GM23338 (cell line): Measurements from ENCODE around the gene RFX8. TPM values are rescaled to one million over a fixed set of nuclear protein-coding genes. Genes with fewer than 3 reads are reported as not detected.

ENCODE experiments used
- ATAC-seq: fragments of 200-7000 bp; cut with Tn5 transposase; 3 replicates; pipeline ENCODE4 v1.9.1; 2020
- DNase-seq: peaks from one replicate; pipeline ENCODE4 v3.0.0-alpha.2; 2015; ENCODE audit warnings: low spot score
- H2AFZ ChIP-seq: fragments of 200-600 bp; sonication (generic); 2 replicates; pipeline ENCODE4 v1.8.0; 2016; ENCODE audit warnings: antibody characterized with exemption, mild to moderate bottlenecking, moderate library complexity
- H3F3A ChIP-seq: fragments of 200-600 bp; sonication (generic); replicated peaks from 2 replicates; pipeline ENCODE4 v1.8.0; 2017; ENCODE audit warnings: antibody characterized with exemption, mixed run types, low read depth
- H3K27ac ChIP-seq: fragments of 200-600 bp; sonication (generic); 2 replicates; pipeline ENCODE4 v1.6.1; 2016; ENCODE audit warnings: low read depth
- H3K27me3 ChIP-seq: fragments of 200-600 bp; sonication (generic); 2 replicates; pipeline ENCODE4 v1.8.0; 2016; ENCODE audit warnings: mild to moderate bottlenecking, mixed run types, moderate library complexity; ENCODE audit not compliant: insufficient read depth
- H3K36me3 ChIP-seq: fragments of 200-600 bp; sonication (generic); 2 replicates; pipeline ENCODE4 v1.8.0; 2016; ENCODE audit warnings: mild to moderate bottlenecking; ENCODE audit not compliant: insufficient read depth
- H3K4me1 ChIP-seq: fragments of 200-600 bp; sonication (generic); 2 replicates; pipeline ENCODE4 v1.8.0; 2016; ENCODE audit warnings: mild to moderate bottlenecking, moderate library complexity; ENCODE audit not compliant: insufficient read depth
- H3K4me2 ChIP-seq: fragments of 200-600 bp; sonication (generic); 2 replicates; pipeline ENCODE4 v1.7.1; 2017; ENCODE audit warnings: mixed run types
- H3K4me3 ChIP-seq: fragments of 200-600 bp; sonication (generic); 2 replicates; pipeline ENCODE4 v1.6.1; 2016; ENCODE audit warnings: mixed run types
- H3K79me2 ChIP-seq: fragments of 200-600 bp; sonication (generic); replicated peaks from 2 replicates; pipeline ENCODE4 v1.8.0; 2017; ENCODE audit warnings: mild to moderate bottlenecking; ENCODE audit not compliant: insufficient read depth
- H3K9me2 ChIP-seq: fragments of 200-600 bp; sonication (generic); 2 replicates; pipeline ENCODE4 v1.8.0; 2017; ENCODE audit not compliant: insufficient read depth
- H4K20me1 ChIP-seq: fragments of 200-600 bp; sonication (generic); replicated peaks from 2 replicates; pipeline ENCODE4 v1.8.0; 2017; ENCODE audit warnings: mild to moderate bottlenecking; ENCODE audit not compliant: insufficient read depth
- H3K27ac Mint-ChIP-seq: 2 replicates; pipeline ENCODE4 v1.8.0; 2020; ENCODE audit warnings: inconsistent platforms, mild to moderate bottlenecking, moderate library complexity, mixed read lengths
- H3K27me3 Mint-ChIP-seq: 3 replicates; pipeline ENCODE4 v1.8.0; 2022; ENCODE audit warnings: low read depth, mild to moderate bottlenecking, moderate library complexity, mixed read lengths, inconsistent platforms; ENCODE audit not compliant: insufficient read depth, poor library complexity
- H3K36me3 Mint-ChIP-seq: 3 replicates; pipeline ENCODE4 v1.8.0; 2021; ENCODE audit warnings: low read depth, mild to moderate bottlenecking, inconsistent platforms, moderate library complexity, mixed read lengths
- H3K4me1 Mint-ChIP-seq: 3 replicates; pipeline ENCODE4 v1.8.0; 2020; ENCODE audit warnings: mild to moderate bottlenecking, inconsistent platforms, mixed read lengths
- H3K4me3 Mint-ChIP-seq: 3 replicates; pipeline ENCODE4 v1.8.0; 2021; ENCODE audit warnings: moderate library complexity, mild to moderate bottlenecking, inconsistent platforms, mixed read lengths
- H3K9me3 Mint-ChIP-seq: 3 replicates; pipeline ENCODE4 v1.8.0; 2020; ENCODE audit warnings: moderate library complexity, mild to moderate bottlenecking, inconsistent platforms, mixed read lengths
- CREB1 ChIP-seq: fragments of 250-450 bp; sonication (Bioruptor Pico); IDR thresholded peaks from 2 replicates; pipeline ENCODE4 v1.5.0; 2020; ENCODE audit warnings: low read depth, mild to moderate bottlenecking, moderate library complexity
- CTCF ChIP-seq, 2 experiments: fragments of 200-600 bp in 1 of 2; sonication (generic) in 1 of 2; conservative IDR thresholded peaks; 2 replicates each; pipeline versions ENCODE4 v1.5.1 to v1.6.1; 2016 to 2017; ENCODE audit warnings: antibody characterized with exemption in 2 of 2, low read depth in 2 of 2, mild to moderate bottlenecking in 2 of 2, moderate library complexity in 1 of 2
- ETS1 ChIP-seq: IDR thresholded peaks from 2 replicates; pipeline ENCODE4 v1.6.1; 2016; ENCODE audit warnings: antibody characterized with exemption
- EZH2 ChIP-seq: fragments of 200-600 bp; sonication (generic); IDR thresholded peaks from one replicate; pipeline ENCODE4 v1.8.0; 2017; ENCODE audit warnings: antibody characterized with exemption, mild to moderate bottlenecking, low read depth; ENCODE audit not compliant: unreplicated experiment
- EZH2phosphoT487 ChIP-seq: fragments of 200-600 bp; sonication (generic); IDR thresholded peaks from one replicate; pipeline ENCODE4 v1.8.1; 2018; ENCODE audit warnings: antibody characterized with exemption; ENCODE audit not compliant: unreplicated experiment
- JUNB ChIP-seq: IDR thresholded peaks from one replicate; pipeline ENCODE4 v1.6.1; 2016; ENCODE audit warnings: antibody characterized with exemption; ENCODE audit not compliant: unreplicated experiment
- NANOG ChIP-seq: IDR thresholded peaks from 2 replicates; pipeline ENCODE4 v1.6.1; 2016; ENCODE audit warnings: antibody characterized with exemption, borderline replicate concordance
- POLR2AphosphoS5 ChIP-seq: IDR thresholded peaks from 2 replicates; pipeline ENCODE4 v1.6.1; 2016; ENCODE audit warnings: antibody characterized with exemption, low read depth
- REST ChIP-seq: IDR thresholded peaks from one replicate; pipeline ENCODE4 v1.6.1; 2018; ENCODE audit warnings: antibody characterized with exemption; ENCODE audit not compliant: unreplicated experiment
- STAT1 ChIP-seq: IDR thresholded peaks from one replicate; pipeline ENCODE4 v1.6.1; 2016; ENCODE audit warnings: antibody characterized with exemption; ENCODE audit not compliant: unreplicated experiment
- ZNF114 ChIP-seq: fragments of 250-450 bp; sonication (Bioruptor Pico); IDR thresholded peaks from 2 replicates; pipeline ENCODE4 v1.5.0; 2020; ENCODE audit warnings: mild to moderate bottlenecking, moderate library complexity
- ZNF331 ChIP-seq: fragments of 250-450 bp; sonication (Bioruptor Pico); IDR thresholded peaks from 2 replicates; pipeline ENCODE4 v1.5.0; 2020; ENCODE audit warnings: low read depth, mild to moderate bottlenecking, moderate library complexity
- ZNF462 ChIP-seq: fragments of 250-450 bp; sonication (Bioruptor Pico); IDR thresholded peaks from 2 replicates; pipeline ENCODE4 v1.5.0; 2020; ENCODE audit warnings: mild to moderate bottlenecking, moderate library complexity
- polyA plus RNA-seq: library from polyadenylated mRNA; unstranded; fragments of >200 nt; fragmentation: Nextera tagmentation; extraction: Ambion mirVana; gene quantifications from 2 replicates; pipeline ENCODE4 v1.2.1, GENCODE V29; 2016
- total RNA-seq: library from RNA; depleted of rRNA; stranded (reverse); fragments of >200 nt; shearing (Covaris generic); gene quantifications from 2 replicates; pipeline ENCODE4 v1.2.3, GENCODE V29; 2014

The RFX8 gene
- total and polyA plus RNA-seq, 2 experiments from 2014 or later, result 0.65 to 1.5 TPM

- Mint-ChIP-seq H3K27ac (no peak overlapping the region), H3K4me1 (peaks cover 7% of the 10 kb centered on the region), H3K36me3 (peaks cover 13% of the 10 kb centered on the region), H3K27me3 (peaks cover 7% of the 10 kb centered on the region), H3K4me3 (no peak overlapping the region), H3K9me3 (peaks cover 5% of the 10 kb centered on the region)
- no peaks in the 10 kb centered on the region for H3K36me3 ChIP-seq
- DNase-seq, result no peak
- H3K4me2 ChIP-seq, result no peak overlapping the region
- H3K27me3 ChIP-seq, result no peaks in the 10 kb centered on the region
- no peaks in the 10 kb centered on the region for H3K9me2 ChIP-seq
- no peak overlapping the region for H3K4me3 ChIP-seq
- H4K20me1 ChIP-seq, result no peaks in the 10 kb centered on the region
- H3K27ac ChIP-seq, result no peak overlapping the region
- no peaks in the 10 kb centered on the region for H3K4me1 ChIP-seq
- no peak overlapping the region for H2AFZ ChIP-seq
- ATAC-seq, result no peak
- H3F3A ChIP-seq, result no peaks in the 10 kb centered on the region
- H3K79me2 ChIP-seq, result no peaks in the 10 kb centered on the region
- TF ChIP-seq ZNF114 (CRISPR knock-in tag), result no peak
- no peak for TF ChIP-seq POLR2AphosphoS5
- no peak for TF ChIP-seq ETS1
- no peak for TF ChIP-seq EZH2
- no peak for TF ChIP-seq ZNF331 (CRISPR knock-in tag)
- TF ChIP-seq EZH2phosphoT487, result no peak
- no peak for TF ChIP-seq STAT1
- no peak for TF ChIP-seq ZNF462 (CRISPR knock-in tag)
- TF ChIP-seq NANOG, result no peak
- TF ChIP-seq CREB1 (CRISPR knock-in tag), result no peak
- no peak for TF ChIP-seq CTCF (conservative IDR thresholded peaks at IDR 0.05; ENCODE audit: low read depth in 2 of 2)
- TF ChIP-seq JUNB, result no peak
- no peak for TF ChIP-seq REST
Observed at GRCh38 chr2:101511381-101511780, 36.5 kb upstream of the RFX8 start.
